Measurements from ENCODE around the gene SPON2. TPM values are rescaled to one million over a fixed set of nuclear protein-coding genes. Genes with fewer than 3 reads are reported as not detected.

SPON2 gene
- polyA plus RNA-seq, 3 donors, result 8.7 to 36.4 (median 26.3) TPM

GRCh38 chr4:1166509-1167243 lies 5.7 kb downstream of the SPON2 start:
- H3K27ac ChIP-seq (ENCODE audit: low read depth, low read length), result no peak overlapping the region
- WGBS, 3 donors, result 54 to 71% (median 62%) methylated on average over 24 of the region's 24 CpGs

DNA sequence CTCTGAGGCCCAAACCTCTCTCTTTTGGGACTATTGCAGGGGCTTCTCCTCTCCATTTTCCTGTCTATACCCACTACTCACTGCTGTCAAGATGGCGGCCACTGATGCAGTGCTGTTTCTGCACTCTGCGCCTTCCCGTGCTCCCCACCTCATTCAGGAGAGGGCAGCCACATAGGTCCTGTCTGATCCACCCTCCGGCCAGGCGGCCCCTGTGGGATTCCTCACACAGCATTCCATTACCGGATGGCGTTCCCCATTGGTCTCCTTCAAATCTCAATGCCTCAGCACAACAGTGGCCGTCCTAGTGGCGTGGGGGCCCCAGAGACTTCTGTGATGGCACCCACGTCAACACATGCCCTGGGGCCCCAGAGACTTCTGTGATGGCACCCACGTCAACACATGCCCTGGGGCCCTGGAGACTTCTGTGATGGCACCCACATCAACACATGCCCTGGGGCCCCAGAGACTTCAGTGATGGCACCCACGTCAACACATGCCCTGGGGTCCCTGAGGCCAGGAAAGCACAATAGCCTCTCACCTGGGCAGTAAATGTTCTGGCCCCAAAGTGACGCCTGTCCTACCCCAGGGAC lies 7.3 kb downstream of the SPON2 start:
- WGBS, 3 donors, result 84 to 94% (median 92%) methylated on average over 13 of the region's 13 CpGs
- no peak overlapping the region for H3K27ac ChIP-seq (ENCODE audit: low read depth, low read length)

GRCh38 chr4:1164444-1164843 lies 7.9 kb downstream of the SPON2 start:
- 88 to 97% (median 95%) methylated on average over 5 of the region's 5 CpGs for WGBS, 3 donors
- H3K27ac ChIP-seq (ENCODE audit: low read depth, low read length), result no peak overlapping the region

DNA sequence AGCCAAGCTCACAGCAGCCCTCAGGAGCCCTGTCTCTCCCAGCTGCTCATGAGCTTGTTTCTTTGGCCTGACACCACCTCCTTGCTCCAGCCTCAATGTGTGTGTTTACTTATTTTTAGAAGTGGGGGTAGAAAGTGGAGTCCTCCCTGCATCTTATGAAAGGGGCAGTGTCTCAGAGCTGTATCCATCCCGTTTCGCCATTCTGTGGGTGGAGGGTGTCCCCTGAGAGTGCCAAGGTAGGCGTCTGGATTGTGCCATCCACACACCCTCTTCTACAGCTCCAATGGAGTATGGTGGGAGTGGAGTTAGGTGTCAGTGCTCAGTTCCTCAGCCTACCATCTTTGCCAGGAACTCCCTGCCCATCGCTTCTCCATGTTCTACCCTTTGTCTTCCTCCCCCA lies 8.3 kb downstream of the SPON2 start:
- H3K27ac ChIP-seq (ENCODE audit: low read depth, low read length), result no peak overlapping the region
- 79 to 91% (median 86%) methylated on average over 4 of the region's 4 CpGs for WGBS, 3 donors

DNA sequence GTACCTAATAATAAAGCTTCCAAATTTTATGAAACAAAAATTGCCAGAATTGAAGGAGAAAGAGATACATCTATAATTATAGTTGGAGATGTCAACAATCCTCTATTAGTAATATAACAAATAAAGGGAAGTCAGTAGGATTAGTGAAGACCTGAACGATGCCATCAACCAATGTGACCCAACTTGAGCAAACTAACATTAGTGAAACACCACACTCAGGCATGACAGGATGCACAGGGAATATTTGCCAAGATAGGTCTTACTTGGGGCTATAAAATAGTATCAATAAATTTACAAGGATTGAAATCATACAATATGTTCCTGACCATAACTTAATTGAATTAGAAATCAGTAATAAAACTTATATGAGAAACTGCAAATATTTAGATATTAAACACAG lies 12.0 kb downstream of the SPON2 start:
- no peak overlapping the region for H3K27ac ChIP-seq (ENCODE audit: low read depth, low read length)
- WGBS, 3 donors, result 76 to 79% (median 76%) methylated on average over 1 of the region's 1 CpG

DNA sequence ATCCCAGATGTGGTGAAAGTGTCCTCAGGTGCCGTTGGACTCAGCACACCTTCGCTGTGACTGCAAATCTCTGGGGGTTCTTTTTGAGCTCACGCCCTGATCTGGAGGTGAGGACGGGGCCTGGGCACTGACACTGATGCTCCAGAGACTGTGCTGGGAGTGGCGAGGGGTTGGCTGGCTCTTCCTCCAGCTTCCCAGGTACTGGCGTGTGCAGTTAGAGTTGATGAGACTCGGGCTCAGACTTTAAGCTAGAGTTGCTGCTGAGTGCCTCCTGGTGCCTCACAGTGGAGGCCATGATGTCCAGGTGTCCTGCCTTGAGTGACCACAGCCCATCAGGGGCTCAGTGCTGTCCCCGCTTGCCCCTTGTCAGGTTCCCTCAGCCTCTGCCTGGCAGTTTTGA lies 16.3 kb downstream of the SPON2 start:
- WGBS, 3 donors, result 57 to 87% (median 85%) methylated on average over 8 of the region's 8 CpGs
- H3K27ac ChIP-seq (ENCODE audit: low read depth, low read length), result no peak overlapping the region

DNA sequence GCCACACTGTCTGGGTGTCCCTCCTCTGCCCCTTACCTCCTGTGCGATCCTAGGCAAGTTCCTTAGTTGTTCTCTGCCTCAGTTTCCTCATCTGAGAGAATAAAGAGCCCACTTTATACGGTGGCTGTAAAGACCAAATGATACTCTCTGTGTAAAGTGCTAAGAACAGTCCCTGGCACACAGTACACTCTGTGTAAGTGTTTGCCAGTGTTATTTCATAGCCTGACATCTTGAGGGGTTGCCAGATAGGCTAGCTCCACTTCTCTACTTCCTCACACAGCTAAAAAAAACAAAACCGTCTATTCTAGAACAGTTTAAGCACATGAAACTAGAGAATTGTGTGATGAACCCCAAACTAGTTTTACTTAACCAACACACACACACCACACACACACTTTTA lies 17.1 kb downstream of the SPON2 start:
- no peak overlapping the region for H3K27ac ChIP-seq (ENCODE audit: low read depth, low read length)
- WGBS, 3 donors, result 32 to 67% (median 65%) methylated on average over 3 of the region's 3 CpGs

DNA sequence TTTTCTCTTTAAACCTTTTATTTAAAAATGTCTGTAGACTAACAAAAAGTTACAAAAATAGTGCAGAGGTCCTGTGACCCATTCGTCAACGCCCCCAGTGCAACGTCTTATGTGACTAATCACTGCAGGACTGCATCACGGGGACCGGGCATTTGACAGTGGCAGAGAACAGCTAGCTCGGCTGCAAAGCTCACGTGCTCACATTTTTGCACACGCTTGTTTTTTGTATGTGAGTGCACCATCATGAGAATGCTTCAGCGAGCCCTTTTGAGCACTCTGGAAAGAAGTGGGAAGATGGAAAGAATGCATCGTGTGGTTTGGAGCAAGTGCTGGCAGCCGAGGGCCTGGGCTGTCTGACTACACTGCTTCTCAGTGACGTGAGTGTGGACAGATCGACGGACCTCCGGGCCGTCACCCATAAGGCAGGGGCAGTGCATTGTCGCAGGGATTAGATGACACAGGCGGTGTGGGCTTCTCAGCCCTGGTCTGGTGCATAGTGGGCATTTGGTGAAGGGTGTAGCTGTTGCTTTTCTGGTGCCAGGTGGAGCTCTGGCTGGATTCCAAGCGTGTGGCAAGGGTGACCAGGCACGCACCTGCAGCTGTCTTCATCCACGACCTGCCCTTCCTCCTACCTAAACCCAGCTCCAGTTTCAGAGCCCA lies 17.7 kb downstream of the SPON2 start:
- H3K27ac ChIP-seq (ENCODE audit: low read depth, low read length), result no peak overlapping the region

DNA sequence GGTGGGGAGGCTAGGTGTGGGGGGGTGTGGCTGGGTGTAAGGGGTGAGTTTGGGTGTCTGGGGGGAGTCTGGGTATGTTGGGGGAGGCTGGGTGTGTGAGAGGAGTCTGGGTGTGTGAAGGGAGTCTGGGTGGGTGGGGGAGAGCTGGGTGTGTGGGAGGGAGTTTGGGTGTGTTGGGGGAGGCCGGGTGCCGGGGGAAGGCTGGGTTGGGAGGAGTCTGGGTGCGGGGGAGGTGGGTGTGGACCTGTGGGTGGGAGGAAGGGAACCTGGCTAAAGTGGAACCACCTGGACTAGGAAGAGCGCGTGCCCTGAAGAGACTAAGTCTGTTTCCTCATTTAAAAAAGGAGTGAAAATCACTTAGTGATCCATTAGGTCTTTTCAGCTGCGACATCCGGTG lies 18.3 kb downstream of the SPON2 start:
- H3K27ac ChIP-seq (ENCODE audit: low read depth, low read length), result no peak overlapping the region
- 33 to 66% (median 59%) methylated on average over 7 of the region's 7 CpGs for WGBS, 3 donors

More for the DNA sequence above, 17.7 kb downstream of the SPON2 start:
- WGBS, 3 donors, result 34 to 67% (median 63%) methylated on average over 21 of the region's 21 CpGs

DNA sequence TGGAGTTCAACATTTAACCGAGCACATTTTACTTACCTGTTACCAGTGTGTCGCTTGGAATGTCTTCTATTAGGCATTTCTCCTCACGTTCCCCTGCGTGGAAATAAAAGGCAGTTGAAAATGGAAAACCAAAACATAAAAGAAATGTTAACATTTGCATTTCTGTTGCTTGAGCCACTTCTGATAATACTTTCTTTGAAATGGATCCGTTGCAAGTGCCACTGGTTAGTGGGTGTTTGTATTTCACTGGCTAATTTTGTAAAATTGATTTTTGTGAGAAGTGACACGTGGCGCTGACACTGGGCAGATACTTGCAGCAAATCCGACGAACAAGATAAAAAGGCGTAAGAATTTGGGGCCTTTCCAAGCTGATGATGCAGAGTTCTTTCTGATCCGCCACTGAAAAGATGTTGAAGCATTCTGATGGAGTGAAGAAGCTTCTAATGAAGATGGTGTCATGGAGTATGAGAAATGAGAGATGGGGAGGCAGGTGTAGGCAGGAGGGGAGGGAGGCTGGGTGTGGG lies 18.8 kb downstream of the SPON2 start:
- WGBS, 3 donors, result 22 to 74% (median 67%) methylated on average over 11 of the region's 11 CpGs
- no peak overlapping the region for H3K27ac ChIP-seq (ENCODE audit: low read depth, low read length)

DNA sequence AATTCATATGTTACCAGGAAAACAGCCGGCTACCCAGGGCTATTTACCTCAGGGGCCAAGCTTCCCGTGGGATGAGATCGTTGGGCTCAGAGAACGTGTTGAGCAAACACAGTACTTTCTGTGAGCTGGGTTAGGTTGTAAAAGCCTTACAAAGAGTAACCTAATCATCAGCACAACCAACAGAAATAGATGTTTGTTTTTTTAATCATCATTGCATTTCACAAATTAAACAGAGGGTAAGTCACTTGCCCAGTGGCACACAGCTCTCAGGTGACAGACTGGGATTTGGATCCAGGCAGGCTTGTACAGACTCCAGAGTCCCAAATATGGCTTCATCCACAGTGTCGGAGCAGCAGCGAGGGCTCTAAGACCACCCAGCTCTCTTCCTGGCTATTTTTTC lies 20.1 kb downstream of the SPON2 start:
- 36 to 77% (median 62%) methylated on average over 6 of the region's 6 CpGs for WGBS, 3 donors
- H3K27ac ChIP-seq (ENCODE audit: low read depth, low read length), result no peak overlapping the region

- no peak overlapping the region for H3K27ac ChIP-seq (ENCODE audit: low read depth, low read length)
- WGBS, 3 donors, result 66 to 94% (median 89%) methylated on average over 6 of the region's 6 CpGs
These were observed 20.8 kb downstream of the SPON2 start for GRCh38 chr4:1151541-1151940.

DNA sequence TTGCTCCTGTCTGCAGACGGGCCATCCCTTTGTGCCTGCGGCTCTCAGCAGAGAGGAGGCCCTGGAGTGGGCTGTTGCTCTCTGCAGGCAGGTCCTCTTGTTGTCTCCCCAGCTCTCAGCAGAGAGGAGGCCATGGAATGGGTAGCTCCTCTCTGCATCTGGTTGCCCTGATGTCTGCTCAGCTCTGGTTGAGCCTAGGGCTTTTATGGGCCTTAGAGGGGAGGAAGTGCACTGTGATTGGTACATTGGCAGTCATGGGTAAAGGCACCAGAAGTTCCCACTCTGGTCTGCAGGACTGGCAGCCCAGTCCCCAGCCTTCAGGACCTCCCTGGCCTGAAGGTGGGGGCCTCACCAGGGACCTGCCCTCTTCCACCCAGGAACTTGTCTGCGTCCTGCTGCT lies 21.5 kb downstream of the SPON2 start:
- 68 to 90% (median 89%) methylated on average over 3 of the region's 3 CpGs for WGBS, 3 donors

DNA sequence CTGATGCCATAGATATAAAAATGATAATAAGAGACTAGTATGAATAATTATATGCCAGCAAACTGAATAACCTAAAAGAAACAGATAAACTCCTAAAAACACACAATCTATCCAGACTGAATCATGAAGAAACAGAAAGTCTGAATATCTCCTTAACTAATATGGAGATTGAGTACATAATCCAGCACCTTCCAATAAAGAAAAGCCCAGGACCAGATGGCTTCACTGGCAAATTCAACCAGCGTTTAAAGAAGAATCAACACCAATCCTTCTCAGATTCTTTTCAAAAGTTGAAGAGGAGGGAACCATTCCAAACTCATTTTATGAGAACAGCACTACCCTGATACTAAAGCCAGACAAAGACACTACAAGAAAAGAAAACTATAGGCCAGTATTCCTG lies 32.5 kb downstream of the SPON2 start:
- WGBS, 3 donors, result 90 to 94% (median 93%) methylated on average over 1 of the region's 1 CpG
- H3K27ac ChIP-seq (ENCODE audit: low read depth, low read length), result no peak overlapping the region

More for the DNA sequence above, 21.5 kb downstream of the SPON2 start:
- H3K27ac ChIP-seq (ENCODE audit: low read depth, low read length), result no peak overlapping the region

- no peak overlapping the region for H3K27ac ChIP-seq (ENCODE audit: low read depth, low read length)
- 67 to 84% (median 73%) methylated on average over 2 of the region's 2 CpGs for WGBS, 3 donors
These were observed 34.5 kb downstream of the SPON2 start for GRCh38 chr4:1137850-1138249.

DNA sequence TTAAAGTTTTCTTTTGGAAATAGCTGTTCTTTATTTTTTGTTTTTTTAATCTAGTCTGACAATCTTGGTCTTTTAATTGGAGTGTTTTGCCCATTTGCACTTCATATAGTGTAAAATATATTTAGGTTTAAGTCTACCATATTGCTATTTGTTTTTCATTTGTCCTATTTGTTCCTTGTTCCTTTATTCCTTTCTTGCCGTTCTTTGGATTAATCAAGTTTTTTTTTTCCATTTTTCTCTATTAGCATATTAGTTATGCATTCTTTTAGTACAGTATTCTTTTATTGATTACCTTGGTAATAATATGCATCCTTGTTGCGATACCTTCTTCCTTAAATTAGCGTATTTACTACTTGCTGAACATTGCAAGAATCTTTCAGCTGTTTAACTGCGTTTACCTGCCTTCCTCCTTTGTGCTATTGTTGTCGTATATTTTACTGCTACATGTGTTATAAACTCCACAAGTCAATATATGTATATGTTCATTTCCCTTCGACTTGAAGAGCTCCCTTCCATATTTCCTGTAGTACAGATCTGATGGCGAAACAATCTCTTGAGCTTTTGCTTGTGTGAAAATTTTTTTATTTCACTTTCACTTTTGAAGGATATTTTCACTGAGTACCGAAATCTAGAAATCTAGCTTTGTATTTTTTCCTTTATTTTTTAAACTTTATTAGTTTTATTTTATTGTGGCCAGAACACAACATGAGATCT lies 35.2 kb downstream of the SPON2 start:
- H3K27ac ChIP-seq (ENCODE audit: low read depth, low read length), result no peak overlapping the region
- 46 to 79% (median 50%) methylated on average over 8 of the region's 8 CpGs for WGBS, 3 donors

- 19 to 33% (median 30%) methylated on average over 4 of the region's 4 CpGs for WGBS, 3 donors
- no peak overlapping the region for H3K27ac ChIP-seq (ENCODE audit: low read depth, low read length)
These were observed 36.3 kb downstream of the SPON2 start for GRCh38 chr4:1136048-1136447.

- 29 to 66% (median 54%) methylated on average over 8 of the region's 8 CpGs for WGBS, 3 donors
- no peak overlapping the region for H3K27ac ChIP-seq (ENCODE audit: low read depth, low read length)
These were observed 39.4 kb downstream of the SPON2 start for GRCh38 chr4:1133033-1133432.
